GM21723 (cell line): Measurements from ENCODE around the gene NUDT11.
"Not testable (repeated sequence)": the region's sequence is repeated elsewhere in the genome, so short reads cannot be mapped to it uniquely, and the experiment has no call there.

ENCODE experiments used
- ATAC-seq: cut with Tn5 transposase; IDR thresholded peaks from one replicate; pipeline ENCODE4 v1.9.1; 2021; ENCODE audit warnings: mild to moderate bottlenecking, moderate library complexity; ENCODE audit not compliant: unreplicated experiment

Gene NUDT11

GRCh38 chrX:51496501-51497291 lies at the start of gene NUDT11:
NUDT11 (minus strand) TSS chrX:51496592; CDS start chrX:51496444, 148 bp downstream.
- peak; percentile 70 for ATAC-seq

- ATAC-seq: no peak
Measured at GRCh38 chrX:51520393-51520792, 24.0 kb upstream of the NUDT11 start.

GRCh38 chrX:51519131-51519530 lies 22.7 kb upstream of the NUDT11 start:
- not testable (repeated sequence) for ATAC-seq

- ATAC-seq: no peak
Measured at GRCh38 chrX:51507551-51507950, 11.2 kb upstream of the NUDT11 start.

- ATAC-seq: peak; percentile 21
Measured at GRCh38 chrX:51495701-51496488, 497 bp downstream of the NUDT11 start.

- no peak for ATAC-seq
Measured at GRCh38 chrX:51494409-51494808, 2.0 kb downstream of the NUDT11 start.

- ATAC-seq: no peak
Measured at GRCh38 chrX:51487960-51488267, 8.5 kb downstream of the NUDT11 start.

- ATAC-seq: no peak
Measured at GRCh38 chrX:51484616-51485015, 11.8 kb downstream of the NUDT11 start.

GRCh38 chrX:51482411-51482810 lies 14.0 kb downstream of the NUDT11 start:
- ATAC-seq: not testable (repeated sequence)

- no peak for ATAC-seq
Measured at GRCh38 chrX:51476930-51477329, 19.5 kb downstream of the NUDT11 start.

- no peak for ATAC-seq
Measured at GRCh38 chrX:51463322-51463721, 33.1 kb downstream of the NUDT11 start.

GRCh38 chrX:51461053-51462044 lies 35.0 kb downstream of the NUDT11 start:
- ATAC-seq: peak; percentile 55

GRCh38 chrX:51459125-51459524 lies 37.3 kb downstream of the NUDT11 start:
- ATAC-seq: no peak

- ATAC-seq: no peak
Measured at GRCh38 chrX:51456814-51457213, 39.6 kb downstream of the NUDT11 start.

GRCh38 chrX:51456246-51456645 lies 40.1 kb downstream of the NUDT11 start:
- no peak for ATAC-seq

- ATAC-seq: no peak
Measured at GRCh38 chrX:51440365-51440764, 56.0 kb downstream of the NUDT11 start.
